ENCODE measurements around the gene ABLIM1.

ABLIM1 gene

GRCh38 chr10:114511881-114512280 lies 146.2 kb downstream of the ABLIM1 start:
- no peak for DNase-seq

GRCh38 chr10:114508376-114508775 lies 149.7 kb downstream of the ABLIM1 start:
- DNase-seq: no peak

DNA sequence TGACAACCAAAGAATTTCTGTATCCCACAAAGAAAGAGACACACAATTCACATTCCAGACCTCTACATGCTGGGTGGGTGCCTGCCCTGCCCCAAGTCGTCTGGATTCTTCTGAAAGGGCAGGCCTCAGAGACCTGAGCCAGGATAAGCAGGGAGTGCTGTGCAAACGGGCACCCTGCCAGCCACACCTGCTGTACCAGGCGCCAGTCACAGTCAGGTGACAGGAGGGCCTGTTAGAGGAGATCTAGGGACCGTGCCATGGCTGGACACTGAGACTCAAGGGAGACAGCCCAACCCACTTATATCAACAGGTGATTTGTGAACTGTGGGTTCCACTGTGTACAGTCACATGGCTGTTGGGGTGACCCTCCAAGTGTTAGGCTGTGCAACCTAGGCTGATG lies 150.6 kb downstream of the ABLIM1 start:
- DNase-seq: no peak

DNA sequence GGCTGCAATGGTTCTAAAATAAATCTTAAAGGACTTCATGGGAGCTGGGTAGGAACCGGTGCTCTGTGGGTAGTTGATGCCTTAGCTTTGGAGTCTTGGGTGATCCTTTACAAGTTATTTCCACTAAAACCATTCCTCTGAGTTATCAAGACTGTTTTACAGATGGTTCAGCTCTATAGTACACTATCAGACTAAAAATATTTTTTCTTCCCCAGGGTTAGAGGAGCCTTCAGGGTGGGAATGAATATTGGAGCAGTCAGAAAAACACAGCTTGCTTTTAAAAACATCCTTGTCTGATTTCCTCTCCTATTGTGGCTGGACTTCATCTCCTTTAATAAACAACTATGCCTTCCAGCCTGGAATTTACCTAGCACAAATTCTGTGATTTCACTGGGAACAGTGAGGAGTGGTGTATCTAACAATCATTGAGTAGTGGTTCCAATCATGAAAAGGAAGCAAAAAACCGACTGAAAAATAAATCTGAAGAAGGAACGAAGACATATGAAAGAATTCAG lies 151.1 kb downstream of the ABLIM1 start:
- DNase-seq: no peak

GRCh38 chr10:114504769-114505579 lies 153.1 kb downstream of the ABLIM1 start:
- no peak for DNase-seq

DNA sequence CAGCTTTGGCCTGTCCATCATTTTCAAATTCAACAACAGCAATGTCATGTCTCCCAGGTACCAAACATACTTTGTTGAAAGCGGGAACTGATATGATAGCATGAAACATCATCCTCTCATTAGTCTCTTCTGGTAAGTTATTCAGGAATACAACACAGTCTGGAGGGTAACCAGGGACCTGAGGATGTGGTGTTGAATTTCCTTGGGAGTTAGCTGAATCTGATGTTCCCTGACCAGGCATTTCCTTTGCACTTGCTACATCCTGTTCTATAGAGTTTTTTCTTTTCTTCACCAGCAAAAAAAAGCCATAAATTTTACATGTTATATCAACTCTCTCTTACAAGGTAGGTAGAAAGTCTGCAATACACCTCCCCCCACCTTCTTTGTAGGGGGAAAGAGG lies 156.0 kb downstream of the ABLIM1 start:
- no peak for DNase-seq

- DNase-seq: no peak
Measured at GRCh38 chr10:114501650-114502049, 156.4 kb downstream of the ABLIM1 start.

GRCh38 chr10:114500643-114501042 lies 157.4 kb downstream of the ABLIM1 start:
- no peak for DNase-seq

GRCh38 chr10:114499630-114500190 lies 158.4 kb downstream of the ABLIM1 start:
- no peak for DNase-seq

DNA sequence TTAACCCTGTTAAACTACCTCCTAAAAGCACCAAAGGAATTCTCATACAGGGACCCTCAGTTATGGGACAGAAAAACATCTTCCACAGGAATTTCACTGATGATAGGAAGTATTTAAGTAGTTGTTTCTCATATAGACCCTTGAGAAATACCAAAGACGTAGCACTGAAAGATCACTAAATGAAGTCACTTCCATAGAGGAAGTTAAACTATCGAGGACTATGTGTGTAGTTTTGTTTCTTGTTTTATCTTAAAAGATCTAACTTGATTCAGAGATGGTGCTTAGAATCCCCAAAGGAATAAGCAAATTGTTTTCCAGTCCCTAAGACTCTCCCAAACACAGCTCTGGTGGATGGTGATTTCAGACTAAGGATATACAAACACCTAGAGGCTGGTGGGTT lies 159.0 kb downstream of the ABLIM1 start:
- no peak for DNase-seq

- no peak for DNase-seq
Measured at GRCh38 chr10:114498413-114499111, 159.5 kb downstream of the ABLIM1 start.

DNA sequence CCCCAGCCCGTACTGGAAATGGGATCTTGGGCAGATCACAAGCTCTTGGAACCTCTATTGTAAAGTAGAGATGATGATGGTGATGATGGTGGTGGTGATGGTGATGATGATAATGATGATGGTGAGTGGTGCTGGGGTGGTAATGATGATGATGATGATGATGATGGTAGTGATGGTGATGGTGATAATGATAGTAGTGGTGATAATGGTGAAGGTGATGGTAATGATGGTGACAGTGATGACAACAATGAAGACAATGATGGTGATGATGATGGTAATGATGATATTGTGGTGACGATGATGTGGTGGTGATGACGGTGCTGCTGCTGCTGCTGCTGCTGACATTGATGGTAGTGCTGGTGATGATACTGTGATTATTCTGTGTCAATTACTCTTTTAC lies 162.8 kb downstream of the ABLIM1 start:
- DNase-seq: no peak

DNA sequence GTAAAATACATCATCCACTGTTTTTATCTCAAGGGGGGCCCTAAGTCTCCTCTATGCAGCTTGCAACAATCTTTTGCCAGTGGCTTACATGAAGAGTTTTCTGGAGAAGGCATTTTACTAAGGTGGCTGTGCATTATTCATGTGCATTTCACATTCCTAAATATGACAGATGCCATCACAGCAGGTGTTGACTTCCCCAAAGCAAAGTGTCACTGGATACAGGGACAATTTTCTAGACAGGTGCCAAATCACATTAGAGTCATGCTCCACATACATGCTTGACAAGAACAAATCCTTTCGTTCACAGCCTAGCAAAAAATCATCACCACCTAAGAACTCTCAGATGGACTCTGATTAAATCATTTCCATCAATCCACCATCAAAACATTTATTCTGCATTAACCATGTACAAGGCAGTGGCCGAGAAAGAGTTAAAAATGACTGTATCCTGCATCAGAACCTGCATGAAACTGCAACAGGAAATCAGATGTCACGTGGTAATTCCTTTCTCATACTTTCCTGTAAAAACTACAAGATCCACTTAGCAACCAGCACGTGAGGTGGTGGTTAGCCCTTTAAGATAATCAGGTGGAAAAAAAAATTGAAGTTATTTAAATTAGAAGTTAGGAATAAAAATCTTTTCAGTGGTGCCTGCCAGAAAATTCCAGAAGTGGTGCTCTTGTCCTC lies 165.6 kb downstream of the ABLIM1 start:
- DNase-seq: no peak

DNA sequence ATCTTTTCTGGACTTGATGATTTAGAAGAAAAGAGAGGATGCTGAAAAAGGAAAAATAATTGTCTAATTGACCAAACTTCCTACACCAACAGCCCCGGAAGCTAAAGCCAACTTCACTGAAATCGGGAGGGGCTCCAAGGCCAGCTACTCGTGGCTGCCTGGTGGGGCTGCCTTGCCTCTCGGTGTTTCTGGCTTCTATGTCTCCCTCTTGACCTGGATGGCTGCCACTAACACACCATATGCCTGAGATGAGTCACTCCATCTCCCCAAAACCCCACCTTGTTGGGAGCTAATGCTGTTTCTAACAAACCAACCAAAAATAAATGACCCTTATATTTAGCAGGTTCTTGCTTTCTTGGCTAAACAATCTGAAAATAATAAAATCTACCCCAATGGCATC lies 166.1 kb downstream of the ABLIM1 start:
- DNase-seq: no peak

DNA sequence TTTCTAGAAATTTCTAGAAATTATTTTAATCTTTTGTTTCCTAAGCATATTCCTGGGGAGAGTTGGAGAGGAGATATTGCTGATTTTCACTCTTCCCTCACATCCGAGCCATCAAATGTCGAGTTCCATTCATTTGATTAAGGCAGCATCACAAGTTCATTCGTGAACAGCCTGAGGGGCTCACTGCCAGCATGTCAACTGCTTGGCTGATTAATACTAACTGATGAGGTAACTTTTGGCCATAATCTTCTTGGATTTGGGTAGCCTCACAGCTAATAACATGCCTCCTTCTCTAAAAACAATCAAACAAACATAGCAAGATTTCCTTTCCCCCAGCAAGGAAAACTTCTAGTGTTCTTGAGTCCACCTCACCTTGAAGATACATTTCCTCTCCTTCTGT lies 166.7 kb downstream of the ABLIM1 start:
- no peak for DNase-seq

GRCh38 chr10:114489521-114490310 lies 168.4 kb downstream of the ABLIM1 start:
- no peak for DNase-seq

DNA sequence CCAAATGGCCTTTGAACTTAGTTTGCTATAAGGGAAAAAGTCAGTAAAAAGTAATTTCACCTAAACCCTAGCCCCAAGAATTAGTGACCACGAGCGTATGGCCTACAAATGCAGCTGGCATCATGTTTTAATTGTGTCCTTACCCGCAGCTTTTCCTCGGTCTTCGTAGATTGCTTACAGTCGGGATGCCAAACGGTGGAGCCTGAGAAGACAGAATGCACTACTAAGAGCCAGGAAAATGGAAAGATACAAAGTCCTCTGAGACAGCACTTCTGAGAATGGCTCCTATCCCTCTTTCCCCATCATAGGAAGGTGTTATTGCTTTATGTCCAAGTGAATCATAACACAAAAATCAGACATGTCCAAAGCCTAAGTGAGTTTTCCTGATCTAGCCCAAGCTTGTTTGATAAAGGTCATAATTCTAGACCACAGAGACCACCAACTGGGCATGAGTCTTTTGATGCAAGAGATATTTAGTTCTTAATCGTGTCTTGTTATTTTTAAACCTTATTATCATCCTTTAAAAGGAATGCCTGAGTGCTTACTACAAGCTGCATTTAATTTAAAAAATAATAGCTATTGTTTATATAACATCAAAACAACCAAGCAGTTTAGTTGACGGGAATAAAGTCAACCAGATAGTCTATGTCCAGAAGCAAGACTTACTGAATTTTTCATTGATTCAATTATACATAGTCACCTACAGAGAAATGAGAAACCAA lies 170.1 kb downstream of the ABLIM1 start:
- DNase-seq: no peak

DNA sequence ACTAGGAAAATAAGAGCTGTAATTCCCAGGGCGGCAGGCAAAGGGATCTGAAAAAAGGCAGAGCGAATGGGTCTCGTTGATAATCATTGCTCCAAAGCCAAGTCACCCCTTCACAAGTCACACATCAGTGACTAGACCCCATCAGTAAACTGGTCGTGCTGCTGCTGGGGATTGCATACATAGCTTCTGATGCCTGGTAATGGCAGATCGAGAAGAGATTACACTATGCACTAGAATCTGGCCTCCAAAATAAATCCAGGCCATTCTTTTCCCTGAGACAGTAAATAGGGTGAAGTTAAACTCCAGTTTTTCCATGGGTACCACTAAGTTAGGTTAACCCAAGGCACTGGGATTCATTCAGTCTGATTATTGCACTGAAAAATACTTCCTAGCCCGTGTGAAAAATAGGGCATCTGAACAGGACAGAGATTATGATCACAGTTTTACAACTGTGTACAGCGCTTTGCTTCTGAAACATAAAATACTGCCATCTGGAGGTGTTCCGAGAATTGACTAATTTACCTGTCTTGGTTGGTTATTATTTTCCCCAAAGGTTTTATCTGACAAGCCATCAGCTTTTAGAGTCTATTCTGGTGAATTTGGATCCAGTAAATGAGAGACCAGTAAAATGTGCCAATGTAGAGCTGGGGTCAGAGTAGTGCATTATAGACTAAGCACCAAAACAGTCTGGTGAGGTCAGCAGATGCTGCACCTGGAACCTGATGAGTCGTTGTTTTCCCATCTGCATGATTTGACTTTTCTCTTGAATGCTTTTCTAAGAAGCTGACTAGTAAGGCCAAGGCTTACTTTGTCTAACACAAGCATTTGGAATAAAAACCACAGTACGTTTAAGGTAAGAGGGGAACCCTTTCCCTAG lies 170.9 kb downstream of the ABLIM1 start:
- no peak for DNase-seq

- no peak for DNase-seq
Measured at GRCh38 chr10:114485696-114486400, 172.2 kb downstream of the ABLIM1 start.

DNA sequence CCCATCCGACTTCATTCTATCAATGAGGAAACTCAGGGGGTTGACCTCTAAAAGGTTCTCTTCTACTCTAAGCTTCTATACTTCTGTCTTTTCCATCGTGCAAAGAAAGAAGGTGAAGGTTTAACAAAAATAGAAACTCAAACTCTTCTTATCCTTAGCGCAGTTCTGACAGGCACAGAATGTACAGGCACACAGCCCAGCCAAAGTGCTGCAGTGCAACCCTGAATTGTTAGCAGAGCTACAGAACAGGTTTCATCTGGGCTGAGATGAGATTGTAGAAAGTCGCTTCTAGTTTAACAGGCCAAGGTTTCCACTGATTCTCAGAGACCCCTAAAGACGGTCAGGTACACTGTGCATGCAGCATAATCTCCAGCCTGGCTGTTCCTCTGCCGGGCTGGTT lies 174.5 kb downstream of the ABLIM1 start:
- DNase-seq: no peak

Measured in activated gamma-delta T cell (primary cell).